SK-N-SH treated with all-trans-retinoic acid at 6 μM for 48 hours (cell line): ENCODE measurements around the gene FOXP4.

ENCODE experiments used
- ATAC-seq: fragments of 200-7000 bp; cut with Tn5 transposase; 3 replicates; pipeline ENCODE4 v1.9.1; 2020; ENCODE audit warnings: mild to moderate bottlenecking, moderate library complexity
- ARNTL ChIP-seq: fragments of 450-650 bp; formaldehyde crosslinking; IDR thresholded peaks from 2 replicates; pipeline ENCODE4 v1.5.0; 2020; ENCODE audit warnings: low read depth, mild to moderate bottlenecking, moderate library complexity, borderline replicate concordance
- BACH2 ChIP-seq: fragments of 250-450 bp; sonication (Bioruptor Pico); IDR thresholded peaks from 2 replicates; pipeline ENCODE4 v1.9.0; 2021; ENCODE audit warnings: mild to moderate bottlenecking, borderline replicate concordance
- CSDC2 ChIP-seq: fragments of 250-450 bp; sonication (Bioruptor Pico); IDR thresholded peaks from 2 replicates; pipeline ENCODE4 v1.5.0; 2020; ENCODE audit warnings: mild to moderate bottlenecking, moderate library complexity
- CSRNP3 ChIP-seq: fragments of 250-450 bp; sonication (Bioruptor Pico); IDR thresholded peaks from 2 replicates; pipeline ENCODE4 v1.5.1; 2021; ENCODE audit warnings: mild to moderate bottlenecking, moderate library complexity
- ESRRG ChIP-seq: fragments of 250-450 bp; sonication (Bioruptor Pico); IDR thresholded peaks from 2 replicates; pipeline ENCODE4 v1.6.1; 2021; ENCODE audit warnings: mild to moderate bottlenecking
- GLIS3 ChIP-seq: fragments of 250-450 bp; sonication (Bioruptor Pico); IDR thresholded peaks from 2 replicates; pipeline ENCODE4 v1.5.0; 2020; ENCODE audit warnings: mild to moderate bottlenecking, moderate library complexity
- ISL1 ChIP-seq: fragments of 250-450 bp; sonication (Bioruptor Pico); IDR thresholded peaks from 2 replicates; pipeline ENCODE4 v2.1.2; 2022; ENCODE audit warnings: mild to moderate bottlenecking, moderate library complexity
- OSR1 ChIP-seq: fragments of 250-450 bp; sonication (Bioruptor Pico); IDR thresholded peaks from 2 replicates; pipeline ENCODE4 v1.8.0; 2022; ENCODE audit warnings: moderate library complexity, mild to moderate bottlenecking, inconsistent platforms
- PATZ1 ChIP-seq: fragments of 250-450 bp; sonication (Bioruptor Pico); IDR thresholded peaks from 2 replicates; pipeline ENCODE4 v1.8.0; 2020; ENCODE audit warnings: mild to moderate bottlenecking, moderate library complexity, borderline replicate concordance
- PPARA ChIP-seq: fragments of 250-450 bp; sonication (Bioruptor Pico); IDR thresholded peaks from 2 replicates; pipeline ENCODE4 v1.5.0; 2020; ENCODE audit warnings: mild to moderate bottlenecking, borderline replicate concordance
- TOX ChIP-seq: fragments of 250-450 bp; sonication (Bioruptor Pico); IDR thresholded peaks from 2 replicates; pipeline ENCODE4 v1.8.0; 2021; ENCODE audit warnings: mild to moderate bottlenecking, moderate library complexity, borderline replicate concordance
- ZC3H10 ChIP-seq: fragments of 250-450 bp; sonication (Bioruptor Pico); IDR thresholded peaks from 2 replicates; pipeline ENCODE4 v1.5.1; 2021; ENCODE audit warnings: mild to moderate bottlenecking, moderate library complexity
- ZFP3 ChIP-seq: fragments of 250-450 bp; sonication (Bioruptor Pico); IDR thresholded peaks from 2 replicates; pipeline ENCODE4 v1.5.0; 2020; ENCODE audit warnings: mild to moderate bottlenecking, moderate library complexity
- ZNF565 ChIP-seq: fragments of 450-650 bp; formaldehyde crosslinking; conservative IDR thresholded peaks from 2 replicates; pipeline ENCODE4 v1.5.0; 2020; ENCODE audit warnings: low read depth, mild to moderate bottlenecking, moderate library complexity
- ZNF70 ChIP-seq: fragments of 450-650 bp; formaldehyde crosslinking; IDR thresholded peaks from 2 replicates; pipeline ENCODE4 v1.5.0; 2020; ENCODE audit warnings: mild to moderate bottlenecking, moderate library complexity
- ZNF8 ChIP-seq: fragments of 450-650 bp; formaldehyde crosslinking; IDR thresholded peaks from 2 replicates; pipeline ENCODE4 v1.5.0; 2020; ENCODE audit warnings: mild to moderate bottlenecking, moderate library complexity
- TF ChIP-seq, protein P1 (sequence below): fragments of 250-450 bp; sonication (Bioruptor Pico); IDR thresholded peaks from 2 replicates; pipeline ENCODE4 v1.5.0; 2020; ENCODE audit warnings: mild to moderate bottlenecking, moderate library complexity
- TF ChIP-seq, protein P2 (sequence below): fragments of 250-450 bp; sonication (Bioruptor Pico); IDR thresholded peaks from 2 replicates; pipeline ENCODE4 v1.5.1; 2020; ENCODE audit warnings: low read depth, mild to moderate bottlenecking, moderate library complexity
- TF ChIP-seq, protein P3 (sequence below): fragments of 250-450 bp; sonication (Bioruptor Pico); IDR thresholded peaks from 2 replicates; pipeline ENCODE4 v1.8.0; 2021; ENCODE audit warnings: low read depth, mild to moderate bottlenecking, moderate library complexity, borderline replicate concordance

FOXP4 gene

GRCh38 chr6:41511443-41512060, 34.6 kb upstream of the FOXP4 start:
- TF ChIP-seq, protein P1, sequence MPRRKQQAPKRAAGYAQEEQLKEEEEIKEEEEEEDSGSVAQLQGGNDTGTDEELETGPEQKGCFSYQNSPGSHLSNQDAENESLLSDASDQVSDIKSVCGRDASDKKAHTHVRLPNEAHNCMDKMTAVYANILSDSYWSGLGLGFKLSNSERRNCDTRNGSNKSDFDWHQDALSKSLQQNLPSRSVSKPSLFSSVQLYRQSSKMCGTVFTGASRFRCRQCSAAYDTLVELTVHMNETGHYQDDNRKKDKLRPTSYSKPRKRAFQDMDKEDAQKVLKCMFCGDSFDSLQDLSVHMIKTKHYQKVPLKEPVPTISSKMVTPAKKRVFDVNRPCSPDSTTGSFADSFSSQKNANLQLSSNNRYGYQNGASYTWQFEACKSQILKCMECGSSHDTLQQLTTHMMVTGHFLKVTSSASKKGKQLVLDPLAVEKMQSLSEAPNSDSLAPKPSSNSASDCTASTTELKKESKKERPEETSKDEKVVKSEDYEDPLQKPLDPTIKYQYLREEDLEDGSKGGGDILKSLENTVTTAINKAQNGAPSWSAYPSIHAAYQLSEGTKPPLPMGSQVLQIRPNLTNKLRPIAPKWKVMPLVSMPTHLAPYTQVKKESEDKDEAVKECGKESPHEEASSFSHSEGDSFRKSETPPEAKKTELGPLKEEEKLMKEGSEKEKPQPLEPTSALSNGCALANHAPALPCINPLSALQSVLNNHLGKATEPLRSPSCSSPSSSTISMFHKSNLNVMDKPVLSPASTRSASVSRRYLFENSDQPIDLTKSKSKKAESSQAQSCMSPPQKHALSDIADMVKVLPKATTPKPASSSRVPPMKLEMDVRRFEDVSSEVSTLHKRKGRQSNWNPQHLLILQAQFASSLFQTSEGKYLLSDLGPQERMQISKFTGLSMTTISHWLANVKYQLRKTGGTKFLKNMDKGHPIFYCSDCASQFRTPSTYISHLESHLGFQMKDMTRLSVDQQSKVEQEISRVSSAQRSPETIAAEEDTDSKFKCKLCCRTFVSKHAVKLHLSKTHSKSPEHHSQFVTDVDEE = no peak
- TF ChIP-seq ZFP3 (CRISPR knock-in tag) = no peak
- no peak for TF ChIP-seq OSR1
- TF ChIP-seq CSDC2 (CRISPR knock-in tag) = no peak
- ATAC-seq = no peak

DNA sequence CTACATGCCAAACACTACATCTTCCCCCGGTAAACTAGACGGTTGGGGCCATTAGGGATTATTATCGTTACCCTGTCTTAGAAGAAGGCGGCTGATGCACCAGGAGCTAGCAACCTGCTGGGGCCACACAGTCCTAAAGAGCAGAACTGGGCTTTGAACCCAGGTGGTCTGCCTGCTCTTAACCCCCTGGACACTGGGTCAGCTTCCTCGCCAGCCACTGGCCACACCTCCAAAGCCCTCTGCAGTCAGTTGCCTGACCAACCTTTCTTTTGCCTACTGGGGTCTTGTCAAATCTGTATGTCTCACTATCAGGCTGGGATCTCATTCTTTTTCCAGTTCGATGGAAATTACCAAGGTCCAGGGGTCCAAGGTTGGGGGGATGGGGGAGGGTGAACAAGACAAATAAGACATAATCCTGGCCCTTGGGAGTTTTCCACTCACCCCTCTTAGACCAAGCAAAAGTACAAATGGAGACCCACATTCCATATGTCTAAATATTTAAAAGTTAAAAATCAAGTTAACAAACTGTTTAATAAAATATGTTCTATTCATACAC, 34.0 kb upstream of the FOXP4 start:
- TF ChIP-seq CSRNP3 (CRISPR knock-in tag) (no peak), ISL1 (CRISPR knock-in tag) (no peak), ARNTL (CRISPR knock-in tag) (no peak), PPARA (CRISPR knock-in tag) (no peak), ESRRG (CRISPR knock-in tag) (no peak), BACH2 (no peak), ZFP3 (CRISPR knock-in tag) (no peak), ZNF70 (CRISPR knock-in tag) (no peak), ZNF565 (no peak), ZNF8 (CRISPR knock-in tag) (no peak), PATZ1 (CRISPR knock-in tag) (no peak), TOX (CRISPR knock-in tag) (no peak), ZC3H10 (CRISPR knock-in tag) (no peak), GLIS3 (no peak), CSDC2 (CRISPR knock-in tag) (no peak)
- TF ChIP-seq, protein P1 = no peak
- TF ChIP-seq, protein P2, sequence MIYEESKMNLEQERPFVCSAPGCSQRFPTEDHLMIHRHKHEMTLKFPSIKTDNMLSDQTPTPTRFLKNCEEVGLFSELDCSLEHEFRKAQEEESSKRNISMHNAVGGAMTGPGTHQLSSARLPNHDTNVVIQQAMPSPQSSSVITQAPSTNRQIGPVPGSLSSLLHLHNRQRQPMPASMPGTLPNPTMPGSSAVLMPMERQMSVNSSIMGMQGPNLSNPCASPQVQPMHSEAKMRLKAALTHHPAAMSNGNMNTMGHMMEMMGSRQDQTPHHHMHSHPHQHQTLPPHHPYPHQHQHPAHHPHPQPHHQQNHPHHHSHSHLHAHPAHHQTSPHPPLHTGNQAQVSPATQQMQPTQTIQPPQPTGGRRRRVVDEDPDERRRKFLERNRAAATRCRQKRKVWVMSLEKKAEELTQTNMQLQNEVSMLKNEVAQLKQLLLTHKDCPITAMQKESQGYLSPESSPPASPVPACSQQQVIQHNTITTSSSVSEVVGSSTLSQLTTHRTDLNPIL (CRISPR knock-in tag) = no peak
- TF ChIP-seq, protein P3, sequence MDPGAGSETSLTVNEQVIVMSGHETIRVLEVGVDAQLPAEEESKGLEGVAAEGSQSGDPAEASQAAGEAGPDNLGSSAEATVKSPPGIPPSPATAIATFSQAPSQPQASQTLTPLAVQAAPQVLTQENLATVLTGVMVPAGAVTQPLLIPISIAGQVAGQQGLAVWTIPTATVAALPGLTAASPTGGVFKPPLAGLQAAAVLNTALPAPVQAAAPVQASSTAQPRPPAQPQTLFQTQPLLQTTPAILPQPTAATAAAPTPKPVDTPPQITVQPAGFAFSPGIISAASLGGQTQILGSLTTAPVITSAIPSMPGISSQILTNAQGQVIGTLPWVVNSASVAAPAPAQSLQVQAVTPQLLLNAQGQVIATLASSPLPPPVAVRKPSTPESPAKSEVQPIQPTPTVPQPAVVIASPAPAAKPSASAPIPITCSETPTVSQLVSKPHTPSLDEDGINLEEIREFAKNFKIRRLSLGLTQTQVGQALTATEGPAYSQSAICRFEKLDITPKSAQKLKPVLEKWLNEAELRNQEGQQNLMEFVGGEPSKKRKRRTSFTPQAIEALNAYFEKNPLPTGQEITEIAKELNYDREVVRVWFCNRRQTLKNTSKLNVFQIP (CRISPR knock-in tag) = no peak
- ATAC-seq = no peak
